ENCODE measurements around the gene LUZP2.

LUZP2 gene

DNA sequence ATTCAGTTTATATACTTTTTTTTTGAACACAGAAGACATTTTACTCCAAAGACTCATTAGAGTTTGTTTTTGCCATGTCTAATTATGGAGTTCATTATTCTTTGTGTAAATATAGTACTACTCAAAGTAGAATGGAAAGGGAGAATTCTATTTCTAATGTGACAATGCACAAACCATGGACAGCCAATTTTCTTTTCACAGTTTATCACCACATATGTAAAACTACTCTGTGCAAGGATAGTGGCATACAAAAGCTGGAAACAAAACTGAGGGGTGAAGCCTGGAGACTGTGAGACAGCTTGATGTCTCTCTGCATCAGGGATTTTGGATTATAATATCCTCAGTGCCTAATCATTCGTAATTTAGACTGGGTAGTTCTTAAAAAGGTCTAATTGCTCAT is 75.5 kb downstream of the LUZP2 start:
- DNase-seq = no peak

DNA sequence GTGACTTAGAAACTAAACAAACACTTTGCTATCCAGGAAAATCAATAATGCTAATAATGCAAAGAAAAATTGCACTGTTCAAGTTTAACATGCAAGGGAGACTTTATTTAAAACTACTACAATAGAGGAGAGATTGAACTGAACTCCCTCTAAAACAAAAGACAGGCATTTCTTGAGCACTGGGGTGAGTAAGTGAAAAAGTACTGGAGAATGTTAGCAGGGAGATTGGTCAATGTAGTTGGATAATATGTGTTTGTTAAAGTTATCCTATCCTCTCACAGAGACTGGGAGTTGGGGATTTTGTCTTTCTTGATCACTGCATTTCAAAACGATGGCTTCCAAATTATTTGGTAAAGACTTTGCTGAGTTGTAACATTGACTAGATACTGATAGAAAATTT is 77.6 kb downstream of the LUZP2 start:
- DNase-seq = no peak

GRCh38 chr11:24575392-24575791 is 78.5 kb downstream of the LUZP2 start:
- DNase-seq = no peak

GRCh38 chr11:24585192-24585591 is 88.3 kb downstream of the LUZP2 start:
- no peak for DNase-seq

- no peak for DNase-seq
Measured at GRCh38 chr11:24587635-24588034, 90.8 kb downstream of the LUZP2 start.

GRCh38 chr11:24588081-24588480 is 91.2 kb downstream of the LUZP2 start:
- DNase-seq = no peak

DNA sequence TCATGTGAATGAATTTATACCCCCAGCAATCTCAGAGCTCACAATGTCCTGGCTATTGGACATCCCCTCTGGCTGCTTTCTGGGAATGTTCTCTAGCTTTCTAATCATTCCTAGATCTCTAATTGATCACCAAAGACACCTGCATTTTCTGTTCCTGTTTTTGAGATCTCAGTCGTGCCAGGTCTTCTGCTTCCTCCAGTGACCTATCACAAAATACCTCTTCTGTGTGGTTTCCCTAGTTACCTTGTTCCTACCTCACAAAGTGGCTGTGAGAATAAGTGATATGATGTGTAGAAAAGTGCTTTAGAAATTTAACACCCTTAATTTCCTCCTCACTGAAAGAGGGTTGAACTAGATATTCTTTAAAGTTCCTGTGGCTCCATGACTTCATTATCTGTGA is 92.2 kb downstream of the LUZP2 start:
- DNase-seq = no peak

GRCh38 chr11:24591283-24591682 is 94.4 kb downstream of the LUZP2 start:
- DNase-seq = no peak

- no peak for DNase-seq
Measured at GRCh38 chr11:24592360-24592759, 95.5 kb downstream of the LUZP2 start.

GRCh38 chr11:24593332-24593731 is 96.5 kb downstream of the LUZP2 start:
- DNase-seq = no peak

- DNase-seq = no peak
Measured at GRCh38 chr11:24594401-24594800, 97.5 kb downstream of the LUZP2 start.

- DNase-seq = no peak
Measured at GRCh38 chr11:24598641-24599040, 101.8 kb downstream of the LUZP2 start.

DNA sequence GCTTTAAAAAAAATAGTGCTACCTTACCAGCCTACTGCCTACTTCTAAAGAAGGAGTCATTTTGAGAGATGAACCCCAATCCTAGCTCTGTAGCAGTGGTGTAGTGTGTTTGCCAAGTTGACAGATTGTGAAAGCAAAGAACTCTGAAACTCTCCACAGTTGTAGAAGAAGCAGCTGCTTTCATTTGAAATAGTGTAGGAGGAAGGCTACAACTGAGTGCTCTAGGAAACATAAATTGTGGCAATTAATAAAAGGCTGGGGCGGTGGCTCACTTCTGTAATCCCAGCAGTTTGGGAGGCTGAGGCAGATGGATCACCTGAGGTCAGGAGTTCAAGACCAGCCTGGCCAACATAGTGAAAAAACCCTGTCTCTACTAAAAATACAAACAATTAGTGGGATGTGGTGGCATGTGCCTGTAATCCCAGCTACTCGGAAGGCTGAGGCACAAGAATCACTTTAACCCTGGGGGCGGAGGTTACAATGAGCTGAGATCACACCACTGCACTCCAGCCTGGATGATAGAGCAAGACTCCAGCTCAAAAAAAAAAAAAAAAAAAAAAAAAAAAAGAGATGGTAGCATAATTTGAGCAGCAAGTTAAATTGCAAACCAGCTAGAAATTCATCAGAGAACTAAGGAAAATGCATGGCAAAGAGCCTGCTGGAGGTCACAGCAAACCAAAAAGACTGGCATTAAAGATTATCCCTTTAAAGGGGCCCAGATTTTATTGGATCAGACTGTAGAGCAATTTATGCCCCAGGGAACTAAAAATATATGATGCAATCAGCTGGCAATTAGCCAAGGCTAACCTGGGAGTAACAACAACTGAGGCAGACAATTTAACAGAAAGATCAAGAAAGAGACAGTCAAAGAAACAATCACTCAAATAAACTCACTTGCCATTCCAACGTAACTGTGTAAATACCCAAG is 112.6 kb downstream of the LUZP2 start:
- no peak for DNase-seq

GRCh38 chr11:24615451-24616160 is 118.8 kb downstream of the LUZP2 start:
- no peak for DNase-seq

DNA sequence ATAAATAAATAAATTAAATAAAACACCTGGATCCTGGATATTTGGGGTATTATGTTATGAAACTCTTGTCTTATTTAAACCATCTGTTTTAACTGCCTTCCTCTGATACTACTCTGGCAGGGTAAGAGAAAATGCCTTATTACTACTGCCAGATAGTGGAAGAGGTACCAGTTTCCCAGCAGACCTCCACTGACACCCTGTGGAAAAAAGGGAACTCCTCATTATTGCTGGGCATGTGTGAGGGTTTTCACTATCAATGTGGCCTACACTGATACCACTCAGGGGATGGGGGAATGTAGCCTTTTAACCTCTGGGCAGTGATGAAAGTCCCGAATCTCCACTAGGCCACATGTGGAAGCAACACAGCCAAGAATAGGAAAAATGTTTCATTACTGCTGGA is 121.0 kb downstream of the LUZP2 start:
- no peak for DNase-seq

GRCh38 chr11:24619900-24620299 is 123.0 kb downstream of the LUZP2 start:
- DNase-seq = no peak

DNA sequence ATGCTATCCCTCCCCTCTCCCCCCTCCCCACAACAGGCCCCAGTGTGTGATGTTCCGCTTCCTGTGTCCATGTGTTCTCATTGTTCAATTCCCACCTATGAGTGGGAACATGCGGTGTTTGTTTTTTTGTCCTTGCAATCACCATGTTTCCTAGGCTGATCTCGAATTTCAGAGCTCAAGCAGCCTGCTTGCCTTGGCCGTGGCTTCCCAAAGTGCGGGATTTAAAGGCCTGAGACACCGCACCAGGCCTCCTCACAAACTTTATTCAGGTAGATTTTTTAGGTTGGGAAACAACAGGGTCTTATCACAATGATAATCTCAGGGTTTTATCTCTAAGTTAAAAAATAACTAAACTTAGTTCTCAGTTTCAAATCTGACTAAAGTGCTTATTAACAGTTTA is 125.4 kb downstream of the LUZP2 start:
- no peak for DNase-seq

DNA sequence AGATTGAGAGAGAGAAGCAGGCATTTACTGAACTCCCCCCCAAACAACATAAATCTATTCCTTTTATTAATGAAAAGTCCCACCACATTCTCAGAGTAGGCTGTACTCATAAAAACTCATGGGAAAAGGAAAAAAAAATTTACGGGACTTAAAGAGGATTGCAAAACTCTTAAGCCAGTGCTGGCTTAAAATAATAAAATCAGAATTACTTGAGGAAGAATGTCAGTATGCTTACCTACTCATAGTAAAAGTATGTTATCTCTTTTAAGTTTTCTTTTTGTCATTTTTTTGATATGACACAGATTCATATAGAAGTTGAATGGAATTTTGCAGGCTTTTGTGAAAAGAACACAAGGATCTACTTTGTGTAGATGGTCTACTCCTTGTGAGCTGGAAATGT is 126.3 kb downstream of the LUZP2 start:
- no peak for DNase-seq

- no peak for DNase-seq
Measured at GRCh38 chr11:24624432-24624831, 127.6 kb downstream of the LUZP2 start.

DNA sequence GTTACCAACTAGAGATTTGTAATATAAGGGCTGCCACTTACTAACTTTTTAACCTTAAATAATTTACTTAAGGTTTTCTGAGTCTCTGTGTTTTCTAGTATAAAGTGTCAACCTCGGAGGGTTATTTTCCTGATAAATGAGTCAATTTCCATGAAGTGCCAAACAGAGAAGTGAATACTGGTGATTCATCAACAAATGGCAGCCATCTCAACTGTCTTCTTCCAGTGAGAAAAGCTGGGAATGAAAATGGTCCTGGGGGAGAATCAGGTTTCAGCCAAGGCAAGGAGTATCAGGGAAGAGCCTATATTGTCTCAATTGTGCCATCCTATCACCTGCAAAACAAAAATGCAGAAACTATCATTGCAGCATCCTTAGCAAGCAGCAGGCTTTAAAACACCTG is 129.1 kb downstream of the LUZP2 start:
- no peak for DNase-seq

DNA sequence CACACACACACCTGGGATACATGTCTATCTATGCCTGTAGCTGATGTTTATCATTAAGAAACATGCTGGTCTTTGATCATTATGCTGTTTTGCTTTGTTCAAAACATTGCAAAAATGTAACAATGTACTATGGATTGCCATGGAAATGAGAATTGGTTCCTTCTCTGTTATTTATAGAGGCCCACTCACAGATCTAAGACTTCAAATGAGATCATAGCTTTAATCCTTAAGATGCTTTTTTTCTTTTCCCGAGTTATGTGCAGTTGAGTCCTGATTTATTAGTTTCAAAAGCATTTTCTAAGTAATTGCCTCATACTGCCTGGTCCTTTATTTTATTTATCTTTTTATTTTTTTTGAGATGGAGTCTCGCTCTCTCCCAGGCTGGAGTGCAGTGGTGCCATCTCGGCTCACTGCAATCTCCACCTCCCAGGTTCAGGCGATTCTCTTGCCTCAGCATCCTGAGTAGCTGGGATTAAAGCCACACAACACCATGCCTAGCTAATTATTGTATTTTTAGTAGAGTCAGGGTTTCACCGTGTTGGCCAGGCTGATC is 131.4 kb downstream of the LUZP2 start:
- DNase-seq = no peak

- no peak for DNase-seq
Measured at GRCh38 chr11:24634606-24635160, 137.8 kb downstream of the LUZP2 start.

GRCh38 chr11:24635588-24636290 is 138.9 kb downstream of the LUZP2 start:
- no peak for DNase-seq

All from cerebellar nuclear complex (tissue), 1 donor.